Activated naive CD4-positive, alpha-beta T cell (primary cell): ENCODE results near the gene ZBTB8A.
"Not testable (repeated sequence)": the region's sequence is repeated elsewhere in the genome, so short reads cannot be mapped to it uniquely, and the experiment has no call there.

ENCODE experiments used
- DNase-seq, 4 experiments: peaks; one replicate each; lab custom pipeline; 2025; lab: John Stamatoyannopoulos, UW

ZBTB8A gene

GRCh38 chr1:32536764-32537163 is 2.5 kb upstream of the ZBTB8A start:
- DNase-seq = no peak

GRCh38 chr1:32539584-32540571 is 651 bp downstream of the ZBTB8A start:
- no peak for DNase-seq

DNA sequence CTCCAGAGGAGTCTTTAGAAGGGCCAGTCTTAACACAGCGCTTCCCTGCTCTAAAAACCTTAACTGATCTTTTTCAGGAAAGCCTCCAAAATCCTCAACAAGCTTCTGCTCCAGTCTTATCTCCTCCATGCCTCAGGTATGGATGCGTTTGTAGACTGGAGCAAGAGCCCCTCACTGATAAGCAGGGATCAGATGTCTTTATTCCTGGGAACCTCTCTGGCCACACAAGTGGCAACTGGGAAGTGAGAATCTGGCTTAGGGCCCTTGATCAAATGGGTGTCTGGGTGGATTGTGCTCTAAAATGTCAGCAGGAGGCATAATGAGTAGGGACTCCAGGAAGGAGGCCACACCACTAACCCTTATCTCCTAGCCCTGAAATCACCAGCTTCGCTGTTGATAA is 1.4 kb downstream of the ZBTB8A start:
- DNase-seq = no peak

DNA sequence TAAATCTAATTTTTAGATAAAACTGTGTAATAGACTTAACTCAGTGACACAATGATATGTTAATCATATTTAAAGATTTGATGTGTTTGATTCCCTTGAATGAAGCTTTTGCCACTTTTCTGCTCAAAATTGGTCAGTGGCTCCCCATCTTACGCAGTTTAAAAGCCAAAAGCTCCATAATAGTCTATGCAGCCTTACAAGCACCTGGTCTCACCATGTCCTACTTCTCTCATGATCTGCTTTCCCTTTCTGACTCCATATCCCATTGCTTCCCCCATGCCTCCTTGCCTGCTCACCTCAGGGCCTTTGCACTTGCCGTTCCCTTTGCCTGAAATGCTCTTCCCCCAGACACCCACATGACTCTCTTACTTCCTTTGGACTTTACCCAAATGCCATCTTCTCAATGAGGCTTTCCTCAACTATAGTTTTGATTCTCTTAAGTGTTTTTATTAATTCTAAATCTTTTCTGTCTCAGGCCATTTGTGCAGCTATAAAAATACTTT is 1.9 kb downstream of the ZBTB8A start:
- DNase-seq = no peak

DNA sequence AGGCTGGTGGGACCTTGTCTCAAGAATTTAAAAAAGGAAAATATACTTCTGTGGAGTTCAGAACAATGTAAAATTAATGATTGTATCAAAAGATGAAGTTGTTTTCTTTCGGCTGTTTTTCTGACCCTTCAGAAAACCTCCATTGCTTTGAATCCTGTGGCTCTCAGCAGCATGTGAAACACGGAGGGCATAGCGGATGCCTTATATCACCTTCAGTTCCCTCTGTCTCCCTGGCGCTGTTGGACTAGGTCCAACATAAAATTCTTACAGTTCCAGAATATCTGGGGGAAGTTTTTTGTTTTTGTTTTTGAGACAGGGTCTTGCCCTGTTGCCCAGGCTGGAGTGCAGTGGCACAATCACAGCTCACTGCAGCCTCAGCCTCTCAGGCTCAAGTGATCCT is 7.4 kb downstream of the ZBTB8A start:
- no peak for DNase-seq

DNA sequence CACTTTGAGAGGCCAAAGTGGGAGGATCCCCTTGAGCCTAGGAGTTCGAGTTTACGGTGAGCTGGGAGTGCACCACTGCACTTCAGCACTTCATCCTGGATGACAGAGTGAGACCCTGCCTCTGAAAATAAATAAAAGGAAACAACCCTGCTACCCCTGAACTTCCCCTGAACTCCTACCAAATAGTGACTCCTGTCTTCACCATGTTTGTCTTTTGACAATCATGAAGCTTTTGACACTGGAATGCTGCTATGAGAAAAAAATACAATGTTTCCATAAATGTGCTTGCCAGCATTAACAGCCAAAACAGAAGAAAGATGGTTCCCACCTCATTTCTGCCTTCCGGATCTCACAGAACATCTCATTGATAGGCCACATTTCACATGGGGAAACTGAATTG is 10.4 kb downstream of the ZBTB8A start:
- DNase-seq = no peak

DNA sequence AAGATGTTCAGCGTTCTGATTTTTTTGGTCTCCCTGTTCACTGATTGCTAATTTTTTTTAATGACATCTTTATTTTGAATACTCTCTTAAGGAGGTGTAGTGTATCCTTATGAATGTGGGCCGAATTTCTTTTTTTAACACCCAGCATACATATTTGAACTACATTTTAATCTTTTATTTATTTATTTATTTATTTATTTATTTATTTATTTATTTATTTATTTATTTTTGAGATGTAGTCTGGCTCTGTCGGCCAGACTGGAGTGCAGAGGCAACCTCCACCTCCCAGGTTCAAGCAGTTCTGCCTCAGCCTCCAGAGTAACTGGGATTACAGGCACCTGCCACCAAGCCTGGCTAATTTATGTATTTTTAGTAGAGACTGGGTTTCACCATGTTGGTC is 15.1 kb downstream of the ZBTB8A start:
- no peak for DNase-seq

DNA sequence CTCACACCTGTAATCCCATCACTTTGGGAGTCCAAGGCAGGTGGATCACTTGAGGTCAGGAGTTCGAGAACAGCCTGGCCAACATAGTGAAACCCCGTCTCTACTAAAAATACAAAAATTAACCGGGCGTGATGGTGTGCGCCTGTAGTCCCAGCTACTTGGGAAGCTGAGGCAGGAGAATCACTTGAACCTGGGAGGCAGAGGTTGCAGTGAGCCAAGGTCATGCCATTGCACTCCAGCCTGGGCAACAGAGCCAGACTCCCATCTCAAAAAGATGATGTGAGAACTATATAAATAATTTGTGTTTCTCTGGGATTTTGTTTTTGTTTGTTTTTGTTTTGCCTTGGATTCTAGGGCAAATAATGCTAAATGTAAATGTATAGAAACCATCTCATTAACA is 17.8 kb downstream of the ZBTB8A start:
- DNase-seq = not testable (repeated sequence)

DNA sequence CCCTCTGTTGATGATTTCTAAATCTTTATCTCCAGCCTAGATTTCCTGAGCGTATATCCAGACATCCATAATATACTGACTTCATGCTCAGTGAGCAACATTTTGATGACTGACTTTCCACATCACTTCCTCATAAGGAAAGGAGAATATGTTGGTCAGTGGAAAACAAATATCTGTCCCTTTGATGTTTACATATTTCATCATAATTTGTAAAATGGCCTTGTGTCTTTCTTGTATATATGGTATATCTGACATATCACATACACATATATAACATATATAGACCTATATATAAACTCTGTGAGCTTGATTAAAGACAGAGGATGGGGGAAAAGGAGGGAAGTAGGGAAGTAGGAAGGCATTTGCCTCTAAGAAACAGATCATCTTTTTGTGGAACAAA is 18.6 kb downstream of the ZBTB8A start:
- DNase-seq = no peak

GRCh38 chr1:32568929-32569328 is 29.7 kb downstream of the ZBTB8A start:
- DNase-seq = no peak

DNA sequence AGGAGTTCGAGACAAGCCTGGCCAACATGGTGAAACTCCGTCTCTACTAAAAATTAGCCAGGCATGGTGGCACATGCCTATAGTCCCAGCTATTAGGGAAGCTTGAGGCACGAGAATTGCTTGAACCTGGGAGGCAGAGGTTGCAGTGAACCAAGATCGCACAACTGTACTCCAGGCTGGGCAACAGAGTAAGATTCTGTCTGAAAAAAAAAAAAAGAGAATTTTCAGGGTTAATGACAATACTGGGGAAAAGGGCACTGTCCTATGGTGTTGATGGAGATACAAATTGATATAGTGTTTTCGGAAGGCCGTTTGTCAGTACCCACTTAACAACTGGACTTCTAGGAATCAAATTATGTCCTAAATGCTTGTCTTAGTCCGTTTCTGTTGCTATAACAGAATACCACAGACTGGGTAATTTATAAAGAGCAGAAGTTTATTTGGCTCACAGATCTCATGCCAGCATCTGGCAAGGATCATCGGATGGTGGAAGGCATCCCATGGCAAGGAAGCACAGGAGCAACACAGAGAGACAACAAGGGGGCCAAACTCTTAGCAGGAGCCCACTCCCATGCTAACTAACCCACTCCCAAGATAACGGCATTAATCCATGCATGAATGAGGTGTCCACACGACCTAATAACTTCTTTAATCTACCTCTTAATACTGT is 41.3 kb downstream of the ZBTB8A start:
- no peak for DNase-seq

GRCh38 chr1:32592943-32593342 is 53.7 kb downstream of the ZBTB8A start:
- DNase-seq = no peak

DNA sequence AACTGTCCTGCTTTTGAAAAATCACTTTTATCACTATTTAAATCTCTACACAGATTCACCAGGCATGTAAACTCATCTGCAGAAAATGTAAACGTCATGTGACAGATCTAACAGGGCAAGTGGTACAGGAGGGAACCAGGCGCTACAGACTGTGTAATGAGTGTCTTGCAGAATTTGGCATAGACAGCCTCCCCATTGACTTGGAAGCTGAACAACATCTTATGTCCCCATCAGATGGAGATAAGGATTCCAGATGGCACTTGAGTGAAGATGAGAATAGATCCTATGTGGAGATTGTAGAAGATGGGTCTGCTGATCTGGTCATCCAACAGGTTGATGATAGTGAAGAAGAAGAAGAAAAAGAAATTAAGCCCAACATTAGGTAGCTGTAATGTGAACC is 60.8 kb downstream of the ZBTB8A start:
- DNase-seq = no peak

- DNase-seq = no peak
These were observed 66.6 kb downstream of the ZBTB8A start for GRCh38 chr1:32605711-32606424.

DNA sequence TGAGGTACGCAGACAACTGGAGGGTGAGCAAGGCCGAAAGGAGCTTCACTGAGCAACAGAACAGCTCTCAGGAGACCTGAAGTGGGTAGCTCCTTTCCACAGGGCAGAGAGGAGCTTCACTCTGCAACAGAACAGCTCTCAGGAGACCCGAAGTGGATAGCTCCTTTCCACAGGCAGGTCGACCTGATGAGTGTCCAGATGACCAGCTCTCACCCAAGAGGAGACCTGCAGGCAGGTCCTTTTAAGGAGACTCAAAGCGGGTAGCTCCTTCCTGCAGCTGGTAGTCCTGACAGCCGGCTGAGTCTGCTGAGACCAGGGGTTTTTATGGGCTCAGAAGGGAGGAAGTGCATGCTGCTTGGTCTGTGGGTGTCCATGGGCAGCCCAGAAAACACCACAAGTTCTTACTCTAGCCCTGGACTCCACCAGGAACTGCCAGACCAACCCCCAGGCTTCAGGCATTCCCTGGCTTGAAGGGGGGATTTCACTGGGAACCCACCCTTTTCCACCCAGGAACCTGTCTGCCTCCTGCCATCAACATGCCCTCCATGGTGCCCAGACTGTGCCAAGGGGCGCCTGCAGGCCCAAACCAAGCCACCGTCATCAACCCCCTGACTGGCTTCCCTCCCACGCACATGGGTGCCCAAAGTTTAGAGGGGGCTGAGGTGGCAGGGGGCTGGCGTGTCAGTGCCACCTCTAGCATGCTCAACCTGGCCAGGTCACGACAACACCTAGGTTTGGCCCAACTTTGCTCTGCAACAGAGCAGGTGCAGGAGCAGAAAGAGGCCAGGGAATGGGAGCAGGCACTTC is 67.5 kb downstream of the ZBTB8A start:
- no peak for DNase-seq

- DNase-seq = no peak
These were observed 70.0 kb downstream of the ZBTB8A start for GRCh38 chr1:32609180-32609579.

DNA sequence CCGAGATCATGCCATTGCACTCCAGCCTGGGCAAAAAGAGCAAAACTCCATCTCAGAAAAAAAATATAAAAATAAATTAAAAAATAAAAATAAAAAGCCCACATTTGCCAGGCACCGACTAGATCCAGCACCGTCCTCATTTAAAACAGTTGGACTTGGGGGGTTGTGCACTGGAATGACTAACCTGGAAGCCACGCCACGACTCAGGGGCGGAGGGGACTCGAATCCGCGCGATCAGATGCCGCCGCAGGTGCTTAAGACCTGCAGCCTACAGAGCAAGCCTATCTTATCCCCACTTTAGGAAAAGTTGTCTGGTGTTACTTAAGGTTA is 72.6 kb downstream of the ZBTB8A start:
- no peak for DNase-seq

GRCh38 chr1:32612189-32612881 is 73.1 kb downstream of the ZBTB8A start:
- no peak for DNase-seq

DNA sequence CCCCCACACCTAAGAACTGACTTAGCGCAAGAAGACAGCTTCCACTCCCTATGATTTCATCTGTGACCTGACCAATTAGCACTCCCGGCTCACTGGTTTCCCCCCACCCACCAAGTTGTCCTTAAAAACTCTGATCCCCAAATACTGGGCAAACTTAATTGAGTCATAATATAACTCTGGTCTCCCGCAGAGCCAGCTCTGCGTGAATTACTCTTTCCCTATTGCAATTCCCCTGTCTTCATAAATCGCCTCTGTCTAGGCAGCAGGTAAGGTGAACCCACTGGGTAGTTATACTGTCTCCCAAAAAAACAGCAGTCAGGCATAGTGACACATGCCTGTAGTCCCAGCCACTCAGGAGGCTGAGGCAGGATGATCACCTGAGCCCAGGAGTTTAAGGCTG is 74.2 kb downstream of the ZBTB8A start:
- DNase-seq = no peak

- no peak for DNase-seq
These were observed 79.5 kb downstream of the ZBTB8A start for GRCh38 chr1:32618673-32619221.
